HepG2 (cell line): Measurements from ENCODE around the gene ATG3. TPM values are rescaled to one million over a fixed set of nuclear protein-coding genes. Genes with fewer than 3 reads are reported as not detected.

Experiments
- ATAC-seq: fragments of 200-7000 bp; cut with Tn5 transposase; 3 replicates; pipeline ENCODE4 v1.9.1; 2020; ENCODE audit warnings: mild to moderate bottlenecking, moderate library complexity
- BruUV-seq: library from RNA; stranded (reverse); fragments of 400-500 nt; replicated peaks from 2 replicates; lab custom pipeline; 2021; lab: Mats Ljungman, UMichigan
- CTCF ChIA-PET: fragments of 300-600 bp; formaldehyde crosslinking; extraction: SDS; loops from one replicate; lab custom pipeline; 2021; ENCODE audit warnings: low total read pairs, inconsistent platforms, low intra/inter-chr PET ratio; lab: Yijun Ruan, JAX
- POLR2A ChIA-PET: fragments of 350-600 bp; sonication (Branson Sonifier 250); formaldehyde crosslinking; loops from one replicate; lab custom pipeline; 2020; ENCODE audit warnings: antibody characterized with exemption, inconsistent platforms; lab: Yijun Ruan, JAX
- DNase-seq: peaks from one replicate; pipeline ENCODE4 v3.0.0-alpha.2; 2015; ENCODE audit warnings: low spot score
- FAIRE-seq: peaks from 3 replicates; lab custom pipeline; 2011; peaks lifted over from hg19 to GRCh38; lab: Jason Lieb, UNC
- H2AFZ ChIP-seq: one replicate; pipeline ENCODE4 v1.6.1; 2011; ENCODE audit warnings: low read length, inconsistent platforms
- H3K27ac ChIP-seq: fragments of 300-600 bp; 3 replicates; pipeline ENCODE4 v1.8.0; 2011; ENCODE audit warnings: mixed run types, mild to moderate bottlenecking, mixed read lengths, low read length, inconsistent platforms; ENCODE audit not compliant: insufficient read depth; ENCODE audit errors: extremely low read length
- H3K27me3 ChIP-seq, 2 experiments: fragments of 200-600 bp in 1 of 2; 2 replicates in 1 of 2; 3 replicates in 1 of 2; pipeline versions ENCODE4 v1.6.0 to v1.8.0; 2011; ENCODE audit warnings: low read length in 2 of 2, mild to moderate bottlenecking in 2 of 2, moderate library complexity in 2 of 2, inconsistent platforms in 1 of 2; ENCODE audit not compliant: insufficient read depth in 2 of 2, control insufficient read depth in 1 of 2
- H3K36me3 ChIP-seq, 2 experiments: fragments of 200-600 bp in 1 of 2; replicated peaks in 1 of 2; 2 replicates in 1 of 2; 3 replicates in 1 of 2; pipeline versions ENCODE4 v1.5.1 to v1.8.0; 2011; ENCODE audit warnings: low read length in 2 of 2, inconsistent platforms in 1 of 2; ENCODE audit not compliant: insufficient read depth in 2 of 2, control insufficient read depth in 1 of 2
- H3K4me1 ChIP-seq: 2 replicates; pipeline ENCODE4 v1.5.1; 2012; ENCODE audit warnings: low read length, inconsistent platforms; ENCODE audit not compliant: insufficient read depth
- H3K4me2 ChIP-seq: 2 replicates; pipeline ENCODE4 v1.6.0; 2011; ENCODE audit warnings: low read depth, low read length, inconsistent platforms
- H3K4me3 ChIP-seq, 3 experiments: fragments of 200-600 bp in 1 of 3; sonication (generic), shearing (Covaris generic) in 1 of 3; replicated peaks in 1 of 3; 2 replicates each; pipeline ENCODE4 v1.5.1; 2011 to 2016; ENCODE audit warnings: low read length in 3 of 3, inconsistent platforms in 2 of 3, low read depth in 2 of 3, mild to moderate bottlenecking in 2 of 3, control low read depth in 1 of 3, mixed read lengths in 1 of 3; ENCODE audit not compliant: insufficient read depth in 1 of 3
- H3K79me2 ChIP-seq: one replicate; pipeline ENCODE4 v1.6.1; 2011; ENCODE audit warnings: low read length, inconsistent platforms; ENCODE audit not compliant: insufficient read depth
- H3K9ac ChIP-seq: 2 replicates; pipeline ENCODE4 v1.6.0; 2011; ENCODE audit warnings: mild to moderate bottlenecking, low read depth, low read length, inconsistent platforms; ENCODE audit not compliant: insufficient read depth
- H3K9me3 ChIP-seq: 2 replicates; pipeline ENCODE4 v1.5.1; 2012; ENCODE audit warnings: mild to moderate bottlenecking, low read length
- H4K20me1 ChIP-seq: 2 replicates; pipeline ENCODE4 v1.6.0; 2011; ENCODE audit warnings: inconsistent platforms, mild to moderate bottlenecking, low read length, moderate library complexity; ENCODE audit not compliant: insufficient read depth
- ARID5B ChIP-seq: IDR thresholded peaks from 2 replicates; pipeline ENCODE4 v1.4.0; 2020; ENCODE audit warnings: mild to moderate bottlenecking, missing genetic modification reagents
- EED ChIP-seq: sonication (generic); formaldehyde crosslinking; IDR thresholded peaks from 2 replicates; pipeline ENCODE4 v1.5.0; 2020; ENCODE audit warnings: mild to moderate bottlenecking, missing genetic modification reagents
- KDM4B ChIP-seq: sonication (generic); formaldehyde crosslinking; IDR thresholded peaks from 2 replicates; pipeline ENCODE4 v1.4.0; 2020; ENCODE audit warnings: missing genetic modification reagents
- MZF1 ChIP-seq: sonication (generic); formaldehyde crosslinking; IDR thresholded peaks from 2 replicates; pipeline ENCODE4 v1.8.1; 2023; ENCODE audit warnings: mild to moderate bottlenecking, missing genetic modification reagents, borderline replicate concordance
- NR2F6 ChIP-seq, 2 experiments: IDR thresholded peaks; 2 replicates each; pipeline ENCODE4 v1.6.1; 2016; ENCODE audit warnings: antibody characterized with exemption in 1 of 2, mild to moderate bottlenecking in 1 of 2
- TGIF2 ChIP-seq: IDR thresholded peaks from 2 replicates; pipeline ENCODE4 v1.6.1; 2016; ENCODE audit warnings: control low read depth, missing compliant biosample characterization
- ZNF263 ChIP-seq: sonication (generic); formaldehyde crosslinking; IDR thresholded peaks from 2 replicates; pipeline ENCODE4 v1.4.0; 2020; ENCODE audit warnings: missing genetic modification reagents
- ZNF414 ChIP-seq: sonication (generic); formaldehyde crosslinking; IDR thresholded peaks from 2 replicates; pipeline ENCODE4 v1.5.0; 2020; ENCODE audit warnings: missing genetic modification reagents
- in situ Hi-C: cut with HindIII; loops from 2 replicates; pipeline ENCODE4 v1.10.0; 2017; ENCODE audit warnings: low pct_unique_long_range_greater_than_20kb; ENCODE audit not compliant: extremely low pct_ligation_motif_present
- intact Hi-C: fragments of 100-400 bp; cut with micrococcal nuclease; formaldehyde crosslinking; loops from one replicate; pipeline ENCODE4 v1.10.0; 2022; ENCODE audit not compliant: unreplicated experiment
- polyA plus RNA-seq, 8 experiments: library from polyadenylated mRNA; depleted of rRNA in 3 of 8; stranded (reverse) in 7 of 8; unstranded in 1 of 8; fragments of >200 nt; fragmentation: Illumina TruSeq in 4 of 8; extraction: Trizol in 4 of 8; gene quantifications; 2 replicates each; pipeline versions ENCODE4 v1.2.1 to v1.2.3, GENCODE V29; 2011 to 2016; ENCODE audit warnings: low read depth in 4 of 8, missing spikeins in 1 of 8, mixed read lengths in 1 of 8; ENCODE audit not compliant: insufficient read depth in 1 of 8
- total RNA-seq, 5 experiments: library from RNA; depleted of rRNA; stranded (reverse); fragments of >200 nt; fragmentation: Illumina TruSeq; extraction: Trizol; gene quantifications; 2 replicates each; pipeline ENCODE4 v1.2.3, GENCODE V29; 2016; ENCODE audit warnings: low read depth in 1 of 5
- TF ChIP-seq, protein P1 (sequence below): sonication (generic); formaldehyde crosslinking; IDR thresholded peaks from 2 replicates; pipeline ENCODE4 v1.4.0; 2020; ENCODE audit warnings: missing genetic modification reagents
- TF ChIP-seq, protein P2 (sequence below): sonication (generic); formaldehyde crosslinking; IDR thresholded peaks from 2 replicates; pipeline ENCODE4 v1.5.1; 2020; ENCODE audit warnings: mild to moderate bottlenecking, missing genetic modification reagents, moderate library complexity
- TF ChIP-seq, protein P3 (sequence below): sonication (generic); formaldehyde crosslinking; IDR thresholded peaks from 2 replicates; pipeline ENCODE4 v1.4.0; 2020; ENCODE audit warnings: mild to moderate bottlenecking, low read depth, missing genetic modification reagents

Gene ATG3
- total and polyA plus RNA-seq, 2 of the 13 experiments (the other 11 are each of a cell fraction or from before 2014, with no cell fraction given) = 19.6 to 34.8 TPM

- DNase-seq = no peak
- BruUV-seq = no TSS peak
- H3K9me3 ChIP-seq = no peaks in the 10 kb centered on the region
- H3K9ac ChIP-seq = no peak overlapping the region
- ATAC-seq = no peak
- no peak for FAIRE-seq
- no peaks in the 10 kb centered on the region for H4K20me1 ChIP-seq
- no peaks in the 10 kb centered on the region for H3K36me3 ChIP-seq
- no peak overlapping the region for H3K4me2 ChIP-seq
- H3K4me3 ChIP-seq = no peak overlapping the region
- in situ Hi-C loops = no loop called here
- ChIA-PET POLR2A (no interaction called here), CTCF (no interaction called here)
- H3K4me1 ChIP-seq = no peaks in the 10 kb centered on the region
- no peaks in the 10 kb centered on the region for H3K79me2 ChIP-seq
- H3K27ac ChIP-seq = no peak overlapping the region
- intact Hi-C loops = no loop called here
- no peaks in the 10 kb centered on the region for H3K27me3 ChIP-seq
- H2AFZ ChIP-seq = no peak overlapping the region
- TF ChIP-seq MZF1 (no peak), ARID5B (no peak), ZNF263 (CRISPR knock-in tag) (no peak), ZNF414 (CRISPR knock-in tag) (no peak), NR2F6 (IDR thresholded peaks at IDR 0.05) (no peak), NR2F6 (CRISPR knock-in tag; IDR thresholded peaks at IDR 0.05) (no peak), EED (CRISPR knock-in tag) (no peak), KDM4B (no peak), TGIF2 (CRISPR knock-in tag) (no peak)
- TF ChIP-seq, protein P1, sequence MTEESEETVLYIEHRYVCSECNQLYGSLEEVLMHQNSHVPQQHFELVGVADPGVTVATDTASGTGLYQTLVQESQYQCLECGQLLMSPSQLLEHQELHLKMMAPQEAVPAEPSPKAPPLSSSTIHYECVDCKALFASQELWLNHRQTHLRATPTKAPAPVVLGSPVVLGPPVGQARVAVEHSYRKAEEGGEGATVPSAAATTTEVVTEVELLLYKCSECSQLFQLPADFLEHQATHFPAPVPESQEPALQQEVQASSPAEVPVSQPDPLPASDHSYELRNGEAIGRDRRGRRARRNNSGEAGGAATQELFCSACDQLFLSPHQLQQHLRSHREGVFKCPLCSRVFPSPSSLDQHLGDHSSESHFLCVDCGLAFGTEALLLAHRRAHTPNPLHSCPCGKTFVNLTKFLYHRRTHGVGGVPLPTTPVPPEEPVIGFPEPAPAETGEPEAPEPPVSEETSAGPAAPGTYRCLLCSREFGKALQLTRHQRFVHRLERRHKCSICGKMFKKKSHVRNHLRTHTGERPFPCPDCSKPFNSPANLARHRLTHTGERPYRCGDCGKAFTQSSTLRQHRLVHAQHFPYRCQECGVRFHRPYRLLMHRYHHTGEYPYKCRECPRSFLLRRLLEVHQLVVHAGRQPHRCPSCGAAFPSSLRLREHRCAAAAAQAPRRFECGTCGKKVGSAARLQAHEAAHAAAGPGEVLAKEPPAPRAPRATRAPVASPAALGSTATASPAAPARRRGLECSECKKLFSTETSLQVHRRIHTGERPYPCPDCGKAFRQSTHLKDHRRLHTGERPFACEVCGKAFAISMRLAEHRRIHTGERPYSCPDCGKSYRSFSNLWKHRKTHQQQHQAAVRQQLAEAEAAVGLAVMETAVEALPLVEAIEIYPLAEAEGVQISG (CRISPR knock-in tag) = no peak
- TF ChIP-seq, protein P2, sequence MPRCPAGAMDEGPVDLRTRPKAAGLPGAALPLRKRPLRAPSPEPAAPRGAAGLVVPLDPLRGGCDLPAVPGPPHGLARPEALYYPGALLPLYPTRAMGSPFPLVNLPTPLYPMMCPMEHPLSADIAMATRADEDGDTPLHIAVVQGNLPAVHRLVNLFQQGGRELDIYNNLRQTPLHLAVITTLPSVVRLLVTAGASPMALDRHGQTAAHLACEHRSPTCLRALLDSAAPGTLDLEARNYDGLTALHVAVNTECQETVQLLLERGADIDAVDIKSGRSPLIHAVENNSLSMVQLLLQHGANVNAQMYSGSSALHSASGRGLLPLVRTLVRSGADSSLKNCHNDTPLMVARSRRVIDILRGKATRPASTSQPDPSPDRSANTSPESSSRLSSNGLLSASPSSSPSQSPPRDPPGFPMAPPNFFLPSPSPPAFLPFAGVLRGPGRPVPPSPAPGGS (CRISPR knock-in tag) = no peak
- TF ChIP-seq, protein P3, sequence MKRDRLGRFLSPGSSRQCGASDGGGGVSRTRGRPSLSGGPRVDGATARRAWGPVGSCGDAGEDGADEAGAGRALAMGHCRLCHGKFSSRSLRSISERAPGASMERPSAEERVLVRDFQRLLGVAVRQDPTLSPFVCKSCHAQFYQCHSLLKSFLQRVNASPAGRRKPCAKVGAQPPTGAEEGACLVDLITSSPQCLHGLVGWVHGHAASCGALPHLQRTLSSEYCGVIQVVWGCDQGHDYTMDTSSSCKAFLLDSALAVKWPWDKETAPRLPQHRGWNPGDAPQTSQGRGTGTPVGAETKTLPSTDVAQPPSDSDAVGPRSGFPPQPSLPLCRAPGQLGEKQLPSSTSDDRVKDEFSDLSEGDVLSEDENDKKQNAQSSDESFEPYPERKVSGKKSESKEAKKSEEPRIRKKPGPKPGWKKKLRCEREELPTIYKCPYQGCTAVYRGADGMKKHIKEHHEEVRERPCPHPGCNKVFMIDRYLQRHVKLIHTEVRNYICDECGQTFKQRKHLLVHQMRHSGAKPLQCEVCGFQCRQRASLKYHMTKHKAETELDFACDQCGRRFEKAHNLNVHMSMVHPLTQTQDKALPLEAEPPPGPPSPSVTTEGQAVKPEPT (CRISPR knock-in tag) = no peak
Measured at GRCh38 chr3:112602217-112602838, 40.6 kb upstream of the ATG3 start.
